Vagina (tissue), 2 donors: Measurements from ENCODE around the gene GNA15. TPM values are rescaled to one million over a fixed set of nuclear protein-coding genes. Genes with fewer than 3 reads are reported as not detected.

Experiments
- DNase-seq, 2 donors: peaks; one replicate each; pipeline ENCODE4 v3.0.0-alpha.2; 2017; ENCODE audit errors: extremely low spot score in 2 of 2
- H3K27ac ChIP-seq: fragments of 200-600 bp; sonication (generic); one replicate; pipeline ENCODE4 v1.5.1; 2019
- H3K27me3 ChIP-seq: fragments of 200-600 bp; sonication (generic); one replicate; pipeline ENCODE4 v1.5.1; 2019
- H3K36me3 ChIP-seq, 2 donors: fragments of 200-600 bp; sonication (generic); one replicate each; pipeline ENCODE4 v1.5.1; 2017 to 2019
- H3K4me1 ChIP-seq: fragments of 200-600 bp; sonication (generic); one replicate; pipeline ENCODE4 v1.5.1; 2019
- H3K4me3 ChIP-seq, 2 donors: fragments of 200-600 bp; sonication (generic); 1 replicate in 1 of 2; 2 replicates in 1 of 2; pipeline ENCODE4 v1.5.1; 2016 to 2019
- H3K9me3 ChIP-seq: fragments of 200-600 bp; sonication (generic); one replicate; pipeline ENCODE4 v1.5.1; 2019
- CTCF ChIP-seq, 3 experiments: fragments of 450-650 bp in 2 of 3; fragments of 200-600 bp in 1 of 3; sonication (generic) in 1 of 3; IDR thresholded peaks; one replicate each; pipeline ENCODE4 v1.5.1; 2017 to 2019; ENCODE audit warnings: antibody characterized with exemption in 3 of 3, mild to moderate bottlenecking in 2 of 3, moderate library complexity in 2 of 3
- POLR2A ChIP-seq, 2 donors: fragments of 450-650 bp; IDR thresholded peaks; one replicate each; pipeline ENCODE4 v1.6.1; 2017; ENCODE audit warnings: antibody characterized with exemption in 2 of 2, mild to moderate bottlenecking in 2 of 2, moderate library complexity in 2 of 2
- POLR2AphosphoS5 ChIP-seq, 2 donors: sonication (generic); formaldehyde crosslinking; IDR thresholded peaks; one replicate each; pipeline ENCODE4 v1.9.0; 2017; ENCODE audit warnings: antibody characterized with exemption in 2 of 2, mild to moderate bottlenecking in 2 of 2, low read depth in 1 of 2; ENCODE audit not compliant: insufficient read depth in 1 of 2
- intact Hi-C: fragments of 100-400 bp; cut with DNase I; formaldehyde crosslinking; loops from one replicate; pipeline ENCODE4 v1.15.1; 2023
- total RNA-seq: library from RNA; depleted of rRNA; stranded (reverse); fragments of >200 nt; gene quantifications from one replicate; pipeline ENCODE4 v1.2.3, GENCODE V29; 2016

GNA15 gene
- total RNA-seq, 1 donor from 2014 or later = 28.2 TPM

DNA sequence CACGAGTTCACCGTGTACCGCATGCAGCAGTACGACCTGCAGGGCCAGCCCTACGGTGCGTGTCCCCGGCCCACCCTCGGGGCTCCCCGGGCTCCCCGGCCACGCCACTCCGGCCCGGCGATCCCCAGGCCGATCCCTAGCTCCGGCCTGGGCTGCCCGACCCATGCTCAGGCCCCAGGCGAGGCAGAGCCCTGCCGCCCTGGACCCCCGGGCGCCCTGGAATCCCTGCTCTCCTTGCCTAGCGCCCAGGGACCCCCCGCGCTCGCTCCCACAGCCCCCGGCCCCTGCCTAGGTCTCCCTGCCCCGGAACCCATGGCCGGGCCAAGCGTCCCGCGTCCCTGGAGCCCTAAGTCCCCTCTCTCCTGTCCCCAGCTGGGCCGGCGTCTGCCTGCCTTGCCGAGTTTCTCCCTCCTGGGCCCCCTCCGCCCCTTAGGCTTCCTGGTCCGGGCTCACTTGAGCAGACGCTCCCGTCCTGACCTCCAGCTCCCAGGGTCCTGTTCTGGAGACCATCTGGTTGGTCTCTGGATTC, 50.4 kb downstream of the GNA15 start:
- intact Hi-C loops = no loop called here
- TF ChIP-seq POLR2A (IDR thresholded peaks at IDR 0.05) = no peak
- TF ChIP-seq CTCF (IDR thresholded peaks at IDR 0.05) = no peak
- no peak for TF ChIP-seq POLR2AphosphoS5 (IDR thresholded peaks at IDR 0.05; ENCODE audit: insufficient read depth in 1 of 2, low read depth in 1 of 2)
- H3K4me1 ChIP-seq = peaks cover 37% of the 10 kb centered on the region
- peaks cover 0 to 10% of the 10 kb centered on the region in 2 donors for H3K36me3 ChIP-seq
- DNase-seq = no peak
- H3K27ac ChIP-seq = peak overlapping the region; percentile 86
- H3K4me3 ChIP-seq = peak overlapping the region; percentile 76 to 100
- H3K9me3 ChIP-seq = no peaks in the 10 kb centered on the region
- no peaks in the 10 kb centered on the region for H3K27me3 ChIP-seq

- Histone ChIP-seq H3K4me1 (peaks cover 37% of the 10 kb centered on the region), H3K4me3 (peak overlapping the region; percentile 76 to 100), H3K27ac (no peak overlapping the region), H3K27me3 (no peaks in the 10 kb centered on the region), H3K36me3 (peaks cover 0 to 10% of the 10 kb centered on the region in 2 donors), H3K9me3 (no peaks in the 10 kb centered on the region)
- intact Hi-C loops = no loop called here
- TF ChIP-seq POLR2A (IDR thresholded peaks at IDR 0.05) (no peak), POLR2AphosphoS5 (IDR thresholded peaks at IDR 0.05; ENCODE audit: insufficient read depth in 1 of 2, low read depth in 1 of 2) (no peak), CTCF (IDR thresholded peaks at IDR 0.05) (no peak)
- DNase-seq = no peak
Measured at GRCh38 chr19:3186891-3187661, 51.2 kb downstream of the GNA15 start.

DNA sequence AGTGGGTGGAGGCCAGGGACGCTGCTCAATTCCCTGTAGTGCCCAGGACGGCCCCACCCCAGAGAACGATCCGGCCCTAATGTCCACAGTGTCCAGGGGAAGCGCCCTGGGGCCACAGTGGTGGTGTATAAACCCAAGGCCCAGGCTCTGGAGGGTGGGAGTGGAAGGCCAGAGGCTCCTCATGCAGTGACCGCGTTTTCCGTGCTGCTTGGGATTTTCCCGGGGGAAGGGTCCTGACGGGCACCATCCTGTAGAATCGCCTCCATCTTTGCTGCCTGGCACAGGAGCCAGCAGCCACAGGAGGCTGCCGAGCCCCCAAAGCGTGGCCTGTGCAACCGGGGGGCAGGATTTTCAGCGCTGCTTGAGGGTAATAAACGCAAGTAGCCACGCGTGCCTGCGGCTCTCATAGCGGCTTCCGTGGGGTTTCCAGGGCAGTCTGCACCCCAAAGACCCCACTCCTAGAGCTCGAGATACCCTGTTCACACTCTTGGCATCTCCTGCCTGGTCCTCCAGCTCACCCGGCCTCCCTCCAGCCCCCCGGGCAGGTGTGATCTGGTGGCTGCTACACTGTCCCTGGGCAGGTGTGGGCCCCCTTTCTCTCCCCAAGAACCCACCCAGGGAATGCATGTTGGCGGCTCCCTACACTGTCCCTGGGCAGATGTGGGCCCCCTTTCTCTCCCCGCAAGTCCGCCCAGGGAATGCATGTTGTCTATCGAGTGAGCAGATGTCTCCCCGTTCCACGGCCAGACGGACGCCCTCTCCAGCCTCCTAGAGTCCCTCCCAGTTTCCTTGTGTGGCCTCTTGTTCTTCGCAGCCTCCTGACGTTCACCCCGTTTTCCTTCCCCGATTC, 52.1 kb downstream of the GNA15 start:
- peaks cover 37% of the 10 kb centered on the region for H3K4me1 ChIP-seq
- no peak for DNase-seq
- no peaks in the 10 kb centered on the region for H3K27me3 ChIP-seq
- TF ChIP-seq POLR2AphosphoS5 (IDR thresholded peaks at IDR 0.05; ENCODE audit: insufficient read depth in 1 of 2, low read depth in 1 of 2) = no peak
- TF ChIP-seq POLR2A (IDR thresholded peaks at IDR 0.05) = no peak
- TF ChIP-seq CTCF (IDR thresholded peaks at IDR 0.05) = no peak
- H3K36me3 ChIP-seq = peaks cover 0 to 10% of the 10 kb centered on the region in 2 donors
- intact Hi-C loops = no loop called here
- H3K27ac ChIP-seq = no peak overlapping the region
- no peaks in the 10 kb centered on the region for H3K9me3 ChIP-seq
- H3K4me3 ChIP-seq = no peak overlapping the region

DNA sequence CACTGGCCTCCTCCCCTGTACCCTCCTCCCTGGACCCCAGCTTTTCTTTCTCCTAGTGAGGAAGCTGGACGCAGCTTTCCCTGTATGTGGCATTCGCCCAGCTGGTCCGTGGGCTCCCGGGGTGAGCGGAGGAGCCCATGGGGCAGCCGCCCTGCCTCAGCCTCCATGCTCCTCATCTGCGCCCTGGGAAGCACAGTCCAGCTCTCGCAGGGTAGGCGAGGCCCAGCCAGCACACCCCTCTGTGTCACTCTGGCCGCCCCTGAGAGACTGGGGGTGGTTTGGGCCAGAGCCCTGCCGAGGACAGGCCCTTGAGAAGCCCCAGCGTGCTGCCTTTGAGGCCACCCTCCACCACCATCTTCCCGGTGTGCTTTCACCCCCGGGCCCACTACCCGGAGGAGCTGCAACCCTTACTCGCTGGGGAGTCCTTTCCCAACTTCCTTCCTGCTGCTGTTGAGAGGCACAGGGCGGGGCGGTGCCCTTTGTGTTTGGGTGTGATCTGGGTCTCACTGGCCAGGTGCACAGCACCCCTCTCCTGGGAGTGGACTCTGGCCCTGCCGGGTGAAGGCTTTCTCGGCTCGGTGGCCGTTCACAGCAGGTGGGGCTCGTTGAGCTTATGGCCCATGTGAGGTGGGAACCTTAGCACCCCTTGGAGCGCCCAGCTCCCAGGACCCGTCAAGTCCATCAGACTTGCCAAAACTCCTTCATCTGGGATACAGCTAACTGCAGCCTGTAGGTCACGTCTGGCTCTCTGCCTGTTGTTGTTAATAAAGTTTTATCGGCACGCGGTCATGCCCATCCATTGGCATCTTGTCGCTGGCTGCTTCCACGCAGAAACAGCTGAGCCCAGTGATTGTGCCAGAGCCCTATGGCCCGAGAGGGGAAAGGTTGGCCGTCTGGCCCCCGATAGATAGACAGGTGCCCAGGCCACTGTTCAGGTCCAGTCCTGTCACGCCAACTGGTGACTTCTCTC, 53.1 kb downstream of the GNA15 start:
- peaks cover 37% of the 10 kb centered on the region for H3K4me1 ChIP-seq
- no peak for TF ChIP-seq POLR2AphosphoS5 (IDR thresholded peaks at IDR 0.05; ENCODE audit: insufficient read depth in 1 of 2, low read depth in 1 of 2)
- TF ChIP-seq POLR2A (IDR thresholded peaks at IDR 0.05) = no peak
- TF ChIP-seq CTCF (IDR thresholded peaks at IDR 0.05) = no peak
- intact Hi-C loops = no loop called here
- H3K4me3 ChIP-seq = no peak overlapping the region
- no peak for DNase-seq
- no peaks in the 10 kb centered on the region for H3K9me3 ChIP-seq
- H3K36me3 ChIP-seq = peaks cover 0 to 10% of the 10 kb centered on the region in 2 donors
- H3K27ac ChIP-seq = no peak overlapping the region
- H3K27me3 ChIP-seq = no peaks in the 10 kb centered on the region
